VCaP (cell line): ENCODE measurements around the gene SOX9.

Experiments used
- H3K27ac ChIP-seq: fragments of 450-650 bp; 2 replicates; pipeline ENCODE4 v1.5.1; 2017
- TF ChIP-seq, protein P1 (sequence below): fragments of 450-650 bp; conservative IDR thresholded peaks from 2 replicates; pipeline ENCODE4 v1.5.1; 2017; ENCODE audit warnings: mild to moderate bottlenecking, moderate library complexity

The SOX9 gene

DNA sequence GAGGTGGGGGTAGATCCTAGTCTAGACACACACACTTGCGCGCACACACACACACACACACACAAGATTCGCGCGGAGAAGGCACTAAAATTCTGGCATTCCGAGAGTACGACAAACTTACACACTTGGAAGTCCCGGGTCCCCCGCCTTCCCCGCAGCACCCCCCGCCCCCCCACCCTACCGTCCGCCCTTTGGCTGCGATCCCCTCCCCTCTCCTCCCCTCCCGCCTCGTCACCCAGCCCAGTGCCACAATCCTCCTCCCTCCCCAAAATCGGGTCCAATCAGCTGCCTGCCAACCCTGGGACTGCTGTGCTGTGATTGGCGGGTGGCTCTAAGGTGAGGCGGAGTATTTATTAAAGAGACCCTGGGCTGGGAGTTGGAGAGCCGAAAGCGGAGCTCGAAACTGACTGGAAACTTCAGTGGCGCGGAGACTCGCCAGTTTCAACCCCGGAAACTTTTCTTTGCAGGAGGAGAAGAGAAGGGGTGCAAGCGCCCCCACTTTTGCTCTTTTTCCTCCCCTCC, at the start of gene SOX9:
TSS of gene SOX9 (plus strand) at position 379 of the 522 bp plus-strand sequence. CDS start 372 bp downstream, outside the sequence.
- TF ChIP-seq, protein P1, sequence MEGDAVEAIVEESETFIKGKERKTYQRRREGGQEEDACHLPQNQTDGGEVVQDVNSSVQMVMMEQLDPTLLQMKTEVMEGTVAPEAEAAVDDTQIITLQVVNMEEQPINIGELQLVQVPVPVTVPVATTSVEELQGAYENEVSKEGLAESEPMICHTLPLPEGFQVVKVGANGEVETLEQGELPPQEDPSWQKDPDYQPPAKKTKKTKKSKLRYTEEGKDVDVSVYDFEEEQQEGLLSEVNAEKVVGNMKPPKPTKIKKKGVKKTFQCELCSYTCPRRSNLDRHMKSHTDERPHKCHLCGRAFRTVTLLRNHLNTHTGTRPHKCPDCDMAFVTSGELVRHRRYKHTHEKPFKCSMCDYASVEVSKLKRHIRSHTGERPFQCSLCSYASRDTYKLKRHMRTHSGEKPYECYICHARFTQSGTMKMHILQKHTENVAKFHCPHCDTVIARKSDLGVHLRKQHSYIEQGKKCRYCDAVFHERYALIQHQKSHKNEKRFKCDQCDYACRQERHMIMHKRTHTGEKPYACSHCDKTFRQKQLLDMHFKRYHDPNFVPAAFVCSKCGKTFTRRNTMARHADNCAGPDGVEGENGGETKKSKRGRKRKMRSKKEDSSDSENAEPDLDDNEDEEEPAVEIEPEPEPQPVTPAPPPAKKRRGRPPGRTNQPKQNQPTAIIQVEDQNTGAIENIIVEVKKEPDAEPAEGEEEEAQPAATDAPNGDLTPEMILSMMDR = no peak
- peak within 1 kb of the TSS; percentile 89 for H3K27ac ChIP-seq

DNA sequence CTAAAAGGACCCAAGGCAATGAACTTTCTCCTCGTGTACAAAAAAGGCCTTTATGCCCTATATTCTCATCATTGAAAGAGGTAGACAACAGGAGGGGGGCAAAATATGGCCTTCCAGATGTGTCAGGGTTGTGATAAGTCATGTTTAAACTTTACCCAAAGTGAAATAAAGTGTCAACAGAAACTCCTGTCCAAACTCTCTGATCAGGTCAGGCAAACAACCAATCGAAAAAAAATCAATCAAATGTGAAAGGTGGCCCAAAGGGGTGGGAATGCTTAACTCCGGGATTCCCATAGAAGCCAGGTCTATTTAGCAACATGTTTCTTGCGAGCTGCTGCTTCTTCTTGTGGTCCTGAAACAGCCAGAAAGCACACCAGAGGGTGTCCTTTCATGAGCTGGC, 49.5 kb upstream of the SOX9 start:
- H3K27ac ChIP-seq = no peak overlapping the region
- TF ChIP-seq, protein P1 = no peak

DNA sequence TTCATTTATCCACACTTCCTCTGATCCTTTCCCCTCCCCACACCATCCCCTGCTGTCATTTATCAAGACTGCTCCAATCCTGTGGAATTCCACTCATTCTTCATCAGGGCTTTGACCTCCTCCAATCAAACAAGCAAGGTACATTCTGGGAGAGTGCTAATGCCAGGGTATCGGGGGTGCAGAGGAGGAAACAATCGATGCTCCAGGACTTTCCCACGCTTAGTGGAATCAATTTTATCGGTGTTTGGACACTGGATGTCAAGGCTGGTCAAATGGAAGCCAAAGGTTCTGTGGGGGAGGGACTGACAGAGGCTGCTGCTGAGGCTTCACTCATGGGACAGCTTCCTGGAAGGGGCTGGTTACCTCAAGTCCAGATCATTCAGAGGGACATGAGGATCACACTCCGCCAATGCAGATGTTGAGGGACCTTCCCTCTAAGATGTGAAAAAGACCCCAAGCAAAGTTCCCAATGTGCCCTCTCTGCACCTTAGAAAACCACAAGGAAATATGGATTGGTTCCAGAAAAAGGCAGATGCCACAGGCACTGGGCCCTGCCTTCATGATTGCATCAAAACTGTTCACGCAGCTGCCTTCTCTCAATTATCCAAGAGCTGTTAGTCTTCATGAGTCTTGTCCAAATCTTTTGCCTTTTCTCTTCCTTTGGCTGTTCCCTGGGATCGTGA, 44.7 kb upstream of the SOX9 start:
- H3K27ac ChIP-seq = no peak overlapping the region
- TF ChIP-seq, protein P1 = no peak

DNA sequence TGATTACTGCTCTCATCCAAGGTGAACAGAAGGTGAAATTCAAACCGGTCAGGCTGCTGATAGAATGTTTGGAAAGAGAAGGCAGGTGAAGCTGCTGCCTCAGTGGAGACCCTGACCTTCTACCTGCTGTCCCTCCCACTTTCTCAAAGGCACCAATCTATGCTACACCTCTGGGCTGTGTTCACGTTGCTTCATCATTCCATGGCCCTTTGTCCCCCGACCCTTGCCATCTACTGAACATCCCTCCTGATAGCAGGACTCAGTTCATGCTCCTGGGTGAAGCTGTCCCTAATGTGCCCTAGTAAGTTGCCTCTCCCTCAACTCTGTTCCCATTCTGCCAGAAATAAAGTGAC, 44.2 kb upstream of the SOX9 start:
- TF ChIP-seq, protein P1 = no peak
- no peak overlapping the region for H3K27ac ChIP-seq

DNA sequence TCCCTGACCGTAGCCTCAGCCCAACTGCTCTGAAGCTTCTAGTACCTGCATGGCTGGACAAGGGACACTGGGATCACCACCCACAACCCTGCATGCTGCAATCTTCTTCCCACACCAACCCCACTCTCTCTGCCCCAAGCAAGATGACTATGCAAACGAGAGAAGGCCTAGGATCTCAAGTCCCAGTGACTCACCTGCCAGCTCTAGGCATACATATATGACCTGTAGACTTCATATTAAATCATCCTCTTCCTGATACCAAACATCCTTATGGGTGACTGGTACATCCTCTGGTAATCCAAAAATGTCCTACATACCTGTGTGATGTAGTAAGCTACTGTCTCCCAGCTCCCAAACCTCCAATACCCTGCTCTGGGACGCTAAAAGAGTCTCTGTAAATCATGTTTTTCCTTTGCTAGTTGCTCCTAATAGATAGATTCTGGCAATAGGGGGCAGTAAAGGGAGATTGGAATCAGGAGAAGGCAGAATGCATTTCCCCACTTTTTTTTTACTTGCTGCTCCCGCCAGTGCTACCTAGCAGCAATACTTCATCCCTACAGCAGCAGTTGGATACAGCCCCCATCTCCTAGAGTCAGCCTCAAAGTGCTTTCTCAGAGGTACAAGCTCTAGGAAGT, 43.4 kb upstream of the SOX9 start:
- TF ChIP-seq, protein P1 = no peak
- H3K27ac ChIP-seq = no peak overlapping the region

DNA sequence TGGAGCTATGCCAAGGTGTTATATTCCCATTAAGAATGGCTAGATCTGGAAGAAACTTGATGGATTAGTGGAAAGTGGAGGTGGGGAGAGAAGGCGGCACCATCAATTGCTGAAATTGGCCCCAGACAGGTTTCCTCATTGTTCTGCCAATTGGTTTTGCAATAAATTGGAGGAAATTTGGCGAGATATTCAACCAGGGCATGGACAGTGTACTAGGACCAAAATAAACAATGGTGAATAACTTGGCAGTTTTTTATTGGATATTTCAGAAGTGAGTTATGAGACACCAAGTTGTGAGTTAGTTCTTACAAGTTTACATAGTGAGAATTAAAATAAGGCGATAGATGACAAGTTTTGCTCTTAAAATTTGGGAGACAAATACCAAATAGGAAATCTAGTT, 41.1 kb upstream of the SOX9 start:
- TF ChIP-seq, protein P1 = no peak
- no peak overlapping the region for H3K27ac ChIP-seq

DNA sequence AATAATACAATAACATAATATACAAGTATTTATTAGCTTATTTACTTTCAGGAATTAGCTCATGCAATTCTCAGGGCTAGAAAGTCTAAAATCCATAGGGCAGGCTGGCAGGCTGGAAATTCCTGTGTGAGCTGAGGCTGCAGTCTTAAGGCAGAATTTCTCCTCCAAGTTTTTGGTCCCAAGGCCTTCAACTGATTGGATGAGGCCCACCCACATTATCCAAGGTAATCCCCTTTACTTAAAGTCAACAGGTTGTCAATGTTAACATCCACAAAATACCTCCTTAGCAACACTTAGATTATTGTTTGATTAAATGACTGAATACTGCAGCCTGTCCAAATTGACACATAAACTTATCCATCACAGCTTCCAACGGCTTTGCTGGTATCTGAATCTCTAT, 32.9 kb upstream of the SOX9 start:
- H3K27ac ChIP-seq = no peak overlapping the region
- TF ChIP-seq, protein P1 = no peak
